ENCODE results near the gene NPR2.

The NPR2 gene

GRCh38 chr9:35840881-35841644, 49.7 kb downstream of the NPR2 start:
- Histone ChIP-seq H3K9ac (ENCODE audit: low read depth, low read length) (no peak overlapping the region), H4K20me1 (ENCODE audit: insufficient read depth, low read length) (no peaks in the 10 kb centered on the region), H3K4me1 (ENCODE audit: insufficient read depth, low read length) (no peaks in the 10 kb centered on the region)

GRCh38 chr9:35841645-35841900, 50.2 kb downstream of the NPR2 start:
- Histone ChIP-seq H3K4me3 (ENCODE audit: low read depth in 1 of 2, low read length in 2 of 2) (no peak overlapping the region), H3K4me2 (ENCODE audit: insufficient read depth, low read length) (no peak overlapping the region), H3K4me1 (ENCODE audit: insufficient read depth, low read length) (no peaks in the 10 kb centered on the region), H3K79me2 (ENCODE audit: insufficient read depth, low read length) (no peaks in the 10 kb centered on the region), H3K9me3 (ENCODE audit: insufficient read depth, low read length, severe bottlenecking) (no peaks in the 10 kb centered on the region), H3K27ac (ENCODE audit: low read length) (no peak overlapping the region), H2AFZ (ENCODE audit: low read depth, low read length) (no peak overlapping the region), H3K36me3 (ENCODE audit: insufficient read depth, low read length) (peaks cover 3% of the 10 kb centered on the region), H4K20me1 (ENCODE audit: insufficient read depth, low read length) (no peaks in the 10 kb centered on the region), H3K27me3 (ENCODE audit: insufficient read depth, low read length, poor library complexity) (no peaks in the 10 kb centered on the region), H3K9ac (ENCODE audit: low read depth, low read length) (no peak overlapping the region)
- DNase-seq (no peak), ATAC-seq (ENCODE audit: insufficient read depth, low read depth) (no peak)
- no peak for TF ChIP-seq EZH2 (IDR thresholded peaks at IDR 0.05; ENCODE audit: borderline replicate concordance, low read depth, low read length, severe bottlenecking)
- TF ChIP-seq, protein P1, sequence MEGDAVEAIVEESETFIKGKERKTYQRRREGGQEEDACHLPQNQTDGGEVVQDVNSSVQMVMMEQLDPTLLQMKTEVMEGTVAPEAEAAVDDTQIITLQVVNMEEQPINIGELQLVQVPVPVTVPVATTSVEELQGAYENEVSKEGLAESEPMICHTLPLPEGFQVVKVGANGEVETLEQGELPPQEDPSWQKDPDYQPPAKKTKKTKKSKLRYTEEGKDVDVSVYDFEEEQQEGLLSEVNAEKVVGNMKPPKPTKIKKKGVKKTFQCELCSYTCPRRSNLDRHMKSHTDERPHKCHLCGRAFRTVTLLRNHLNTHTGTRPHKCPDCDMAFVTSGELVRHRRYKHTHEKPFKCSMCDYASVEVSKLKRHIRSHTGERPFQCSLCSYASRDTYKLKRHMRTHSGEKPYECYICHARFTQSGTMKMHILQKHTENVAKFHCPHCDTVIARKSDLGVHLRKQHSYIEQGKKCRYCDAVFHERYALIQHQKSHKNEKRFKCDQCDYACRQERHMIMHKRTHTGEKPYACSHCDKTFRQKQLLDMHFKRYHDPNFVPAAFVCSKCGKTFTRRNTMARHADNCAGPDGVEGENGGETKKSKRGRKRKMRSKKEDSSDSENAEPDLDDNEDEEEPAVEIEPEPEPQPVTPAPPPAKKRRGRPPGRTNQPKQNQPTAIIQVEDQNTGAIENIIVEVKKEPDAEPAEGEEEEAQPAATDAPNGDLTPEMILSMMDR (IDR thresholded peaks at IDR 0.05; ENCODE audit: borderline replicate concordance, extremely low read depth, low read length, poor library complexity, severe bottlenecking), result no peak

More at GRCh38 chr9:35840881-35841644, 49.7 kb downstream of the NPR2 start:
- Histone ChIP-seq H3K27me3 (ENCODE audit: insufficient read depth, low read length, poor library complexity) (no peaks in the 10 kb centered on the region), H3K36me3 (ENCODE audit: insufficient read depth, low read length) (no peaks in the 10 kb centered on the region), H2AFZ (ENCODE audit: low read depth, low read length) (no peak overlapping the region), H3K27ac (ENCODE audit: low read length) (no peak overlapping the region), H3K9me3 (ENCODE audit: insufficient read depth, low read length, severe bottlenecking) (no peaks in the 10 kb centered on the region), H3K4me2 (ENCODE audit: insufficient read depth, low read length) (no peak overlapping the region), H3K79me2 (ENCODE audit: insufficient read depth, low read length) (no peaks in the 10 kb centered on the region), H3K4me3 (ENCODE audit: low read depth in 1 of 2, low read length in 2 of 2) (no peak overlapping the region)
- ATAC-seq (ENCODE audit: insufficient read depth, low read depth) (no peak), DNase-seq (no peak)
- TF ChIP-seq EZH2 (IDR thresholded peaks at IDR 0.05; ENCODE audit: borderline replicate concordance, low read depth, low read length, severe bottlenecking), result no peak
- TF ChIP-seq, protein P1 (IDR thresholded peaks at IDR 0.05; ENCODE audit: borderline replicate concordance, extremely low read depth, low read length, poor library complexity, severe bottlenecking), result no peak

GRCh38 chr9:35842020-35842745, 50.8 kb downstream of the NPR2 start:
- H3K4me1 ChIP-seq (ENCODE audit: insufficient read depth, low read length), result no peaks in the 10 kb centered on the region
- no peak overlapping the region for H2AFZ ChIP-seq (ENCODE audit: low read depth, low read length)
- peaks cover 9% of the 10 kb centered on the region for H3K36me3 ChIP-seq (ENCODE audit: insufficient read depth, low read length)
- H3K9me3 ChIP-seq (ENCODE audit: insufficient read depth, low read length, severe bottlenecking), result no peaks in the 10 kb centered on the region
- DNase-seq (no peak), ATAC-seq (ENCODE audit: insufficient read depth, low read depth) (no peak)
- H3K4me2 ChIP-seq (ENCODE audit: insufficient read depth, low read length), result no peak overlapping the region
- no peaks in the 10 kb centered on the region for H3K27me3 ChIP-seq (ENCODE audit: insufficient read depth, low read length, poor library complexity)
- no peaks in the 10 kb centered on the region for H3K79me2 ChIP-seq (ENCODE audit: insufficient read depth, low read length)
- no peak overlapping the region for H3K9ac ChIP-seq (ENCODE audit: low read depth, low read length)
- H4K20me1 ChIP-seq (ENCODE audit: insufficient read depth, low read length), result no peaks in the 10 kb centered on the region
- TF ChIP-seq, protein P1 (IDR thresholded peaks at IDR 0.05; ENCODE audit: borderline replicate concordance, extremely low read depth, low read length, poor library complexity, severe bottlenecking), result no peak
- TF ChIP-seq EZH2 (IDR thresholded peaks at IDR 0.05; ENCODE audit: borderline replicate concordance, low read depth, low read length, severe bottlenecking), result no peak
- H3K4me3 ChIP-seq (ENCODE audit: low read depth in 1 of 2, low read length in 2 of 2), result no peak overlapping the region
- no peak overlapping the region for H3K27ac ChIP-seq (ENCODE audit: low read length)

Data from DND-41 (cell line).